GM18511 (cell line): ENCODE data around the gene GPR183.

Experiments
- ATAC-seq: cut with Tn5 transposase; IDR thresholded peaks from one replicate; pipeline ENCODE4 v1.9.1; 2021; ENCODE audit warnings: mild to moderate bottlenecking, moderate library complexity; ENCODE audit not compliant: unreplicated experiment

GPR183 gene

DNA sequence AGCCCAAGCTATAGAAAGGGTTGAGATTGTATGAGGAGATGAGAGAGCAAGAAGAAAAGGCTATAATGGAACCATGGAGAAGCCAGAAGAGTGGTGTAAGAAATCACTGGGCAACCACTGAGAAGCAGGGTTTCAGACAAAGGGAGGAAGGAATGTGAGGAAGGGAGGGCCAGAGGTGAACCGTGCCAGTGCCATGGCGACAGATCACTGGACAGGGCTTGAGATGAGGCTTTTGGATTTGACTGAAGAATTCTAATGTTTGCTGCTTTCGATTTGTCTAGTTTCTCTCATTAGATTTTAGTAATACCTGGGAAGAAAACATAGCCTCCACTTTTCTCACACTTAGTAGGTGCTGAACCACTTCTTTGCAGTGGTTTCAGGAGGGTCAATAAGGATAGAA is 6.3 kb upstream of the GPR183 start:
- ATAC-seq = no peak

DNA sequence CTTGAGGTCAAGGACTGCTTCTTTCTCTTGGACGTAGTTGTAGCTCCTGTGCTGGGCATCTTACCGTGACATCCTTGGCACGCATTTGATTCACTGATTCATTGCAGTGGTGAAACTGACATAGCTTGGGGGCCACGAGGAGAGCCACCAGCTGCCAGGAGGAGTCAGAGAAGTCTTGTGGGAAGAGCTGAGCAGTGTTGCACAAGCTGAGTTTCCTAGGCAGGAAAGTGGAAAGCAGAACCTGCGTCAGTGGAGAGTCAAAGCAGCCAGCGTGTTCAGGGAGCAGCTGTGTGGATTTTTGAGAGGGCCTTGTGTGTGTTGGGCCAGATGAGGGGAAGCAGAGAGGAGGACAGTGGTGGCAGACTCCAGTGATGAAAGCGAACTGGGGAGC is 5.3 kb upstream of the GPR183 start:
- no peak for ATAC-seq

DNA sequence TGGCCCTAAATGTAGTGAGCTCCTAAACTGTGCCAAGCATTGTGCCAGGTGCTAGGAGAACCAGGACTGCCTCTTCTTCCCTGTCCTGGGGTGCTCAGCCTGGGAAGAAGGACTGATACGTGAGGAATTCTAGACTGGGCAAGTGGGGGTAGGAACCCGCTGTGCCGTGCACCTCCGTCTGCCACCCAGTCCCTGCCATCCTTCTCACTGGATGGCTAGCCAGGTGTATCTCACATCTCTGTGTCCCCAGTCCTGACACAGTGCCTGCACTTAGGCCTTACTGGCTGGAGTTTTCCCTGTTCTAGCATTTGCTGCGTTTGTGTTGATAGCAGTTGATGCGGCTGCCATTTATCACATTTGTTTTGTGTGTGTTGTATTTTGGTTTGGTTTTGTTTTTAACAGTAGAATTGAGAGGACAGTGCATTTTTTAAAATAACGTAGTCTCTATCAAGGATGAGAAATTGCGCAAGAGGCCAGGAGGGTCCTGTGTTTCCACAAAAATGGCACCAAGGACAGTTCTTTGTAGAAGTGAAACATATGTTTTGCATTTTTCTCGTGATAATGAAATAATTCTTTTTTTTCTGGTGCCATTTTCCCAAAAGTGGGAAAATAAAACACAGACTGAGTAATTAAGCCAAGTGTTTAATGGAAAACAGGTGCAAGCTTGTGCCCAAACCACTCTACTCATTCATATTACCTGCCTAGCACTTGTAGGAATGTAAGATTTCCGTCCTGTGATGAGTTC is 4.7 kb upstream of the GPR183 start:
- no peak for ATAC-seq

DNA sequence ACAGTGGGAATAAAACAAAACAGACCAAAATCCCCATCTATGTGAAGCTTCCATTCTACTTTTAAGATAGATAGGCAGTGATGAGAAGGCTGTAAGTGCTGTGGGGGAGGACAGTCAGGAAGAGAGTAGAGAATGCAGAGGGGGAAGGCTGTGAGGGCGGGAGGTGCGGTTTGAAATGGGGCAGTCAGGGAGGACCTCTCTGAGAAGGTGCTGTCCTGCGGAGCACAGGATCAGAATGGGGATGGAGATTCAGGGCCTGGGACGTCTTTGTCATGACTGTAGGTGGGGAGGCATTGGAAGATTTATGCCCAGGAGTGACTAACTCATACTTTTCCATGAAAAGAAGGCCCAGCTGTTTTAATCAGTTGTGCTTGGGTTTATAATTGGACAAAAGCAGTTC is 3.9 kb upstream of the GPR183 start:
- ATAC-seq = no peak

DNA sequence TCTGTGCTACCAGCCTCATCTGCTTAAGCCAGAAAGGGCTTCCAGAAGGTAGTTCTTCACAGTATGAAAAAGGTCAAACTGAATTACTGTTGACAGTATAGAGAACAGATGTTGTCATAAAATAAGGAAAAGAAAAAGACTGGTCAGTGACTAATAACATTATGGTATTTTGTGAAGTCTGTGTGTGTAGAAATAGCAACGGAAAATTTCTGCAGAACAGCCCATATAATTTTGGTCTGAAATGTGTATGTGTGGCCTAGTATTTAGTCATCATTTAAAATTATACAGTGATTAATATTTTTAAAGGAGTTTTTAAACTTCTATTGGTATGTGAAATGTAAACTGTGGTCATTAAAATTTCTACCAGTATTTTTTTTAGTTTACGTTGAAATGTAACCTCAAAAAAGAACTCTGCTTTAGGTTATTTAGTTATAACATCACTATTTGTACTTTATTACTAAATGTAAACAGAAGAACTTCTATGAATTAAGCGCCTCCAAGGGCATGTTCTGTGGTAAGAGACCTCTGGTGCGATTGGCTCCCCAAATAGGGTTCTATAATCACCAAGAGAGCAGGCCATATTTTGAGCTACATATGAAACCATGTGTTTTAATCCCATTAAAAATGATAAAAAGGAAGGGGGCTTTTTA is 3.3 kb upstream of the GPR183 start:
- peak; percentile 48 for ATAC-seq

DNA sequence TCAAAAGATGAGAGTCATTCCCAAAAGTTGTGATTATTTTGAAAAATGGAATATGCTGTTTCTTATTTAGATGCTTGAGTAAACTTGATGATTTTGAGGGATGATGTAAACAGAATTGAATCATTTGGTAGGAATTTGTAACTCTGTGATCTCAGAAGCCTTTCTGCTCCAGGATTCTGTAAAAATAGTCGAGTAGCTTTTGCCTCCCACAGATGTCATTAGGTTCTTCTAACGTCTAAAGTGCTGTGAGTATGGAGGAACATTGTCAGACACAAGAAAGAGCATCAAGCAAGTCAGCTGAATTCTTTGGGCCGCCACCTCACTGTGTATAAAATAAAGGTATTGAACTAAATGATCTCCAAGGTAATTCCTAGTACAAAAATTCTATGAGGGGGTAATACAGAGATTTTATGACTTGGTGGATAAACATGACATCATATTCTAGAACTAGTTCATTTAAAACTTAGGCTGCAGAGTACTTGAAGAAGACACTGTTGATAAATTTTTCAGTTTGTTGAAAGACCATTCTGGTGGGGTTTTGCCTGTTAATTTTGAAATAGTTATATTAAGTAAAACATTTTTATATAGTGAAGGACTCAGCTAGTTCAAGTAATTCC is 1.4 kb upstream of the GPR183 start:
- ATAC-seq = no peak

DNA sequence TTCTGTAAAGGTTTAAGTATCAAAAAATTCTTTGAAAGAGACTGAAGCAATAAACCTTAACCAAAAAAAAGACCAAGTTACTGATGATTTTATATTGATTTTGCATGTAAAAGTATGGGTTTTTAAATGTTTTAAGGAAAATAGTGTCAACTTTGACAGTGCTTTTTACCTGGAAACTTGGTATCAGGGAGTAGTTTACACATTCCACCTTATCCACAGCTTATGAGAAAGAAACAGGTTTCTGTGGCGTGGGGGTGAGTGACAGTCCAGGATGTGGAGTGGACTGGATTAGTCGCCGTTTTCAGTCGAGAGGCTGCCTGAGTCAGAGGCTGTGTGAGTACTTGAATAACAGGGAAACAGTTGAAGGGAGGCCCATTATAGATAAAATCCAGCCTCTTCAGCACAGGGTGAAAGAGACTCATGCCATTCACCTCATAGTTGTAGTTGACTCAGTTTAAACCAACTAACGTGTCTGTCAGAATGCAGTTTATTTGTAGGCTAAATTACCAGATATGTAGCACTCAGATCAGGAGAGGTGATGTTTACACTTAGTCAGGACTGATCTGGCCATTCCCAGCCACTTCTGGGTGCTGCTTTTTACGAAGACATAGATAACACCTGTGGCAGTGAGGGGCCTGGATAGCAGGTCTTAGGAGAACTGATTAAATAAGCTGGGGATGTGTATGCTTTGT is 595 bp upstream of the GPR183 start:
- ATAC-seq = peak; percentile 51

DNA sequence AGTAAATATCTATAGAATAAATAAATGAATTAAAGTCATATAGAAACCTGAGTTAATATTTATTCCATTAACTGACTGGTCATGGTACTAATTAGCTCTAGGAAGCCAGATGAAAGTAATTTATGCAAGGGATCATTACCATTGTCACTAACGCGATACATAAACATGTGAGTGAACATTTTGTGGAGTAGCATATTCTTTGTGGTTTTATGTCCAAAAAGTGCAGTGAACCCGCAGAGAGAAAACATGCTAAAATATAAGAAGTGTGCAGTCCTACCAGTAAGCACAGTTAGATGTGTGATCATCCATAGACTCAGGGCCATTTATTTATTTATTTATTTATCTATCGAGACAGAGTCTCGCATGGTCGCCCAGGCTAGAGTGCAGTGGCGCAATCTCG is 1.6 kb downstream of the GPR183 start:
- ATAC-seq = no peak

DNA sequence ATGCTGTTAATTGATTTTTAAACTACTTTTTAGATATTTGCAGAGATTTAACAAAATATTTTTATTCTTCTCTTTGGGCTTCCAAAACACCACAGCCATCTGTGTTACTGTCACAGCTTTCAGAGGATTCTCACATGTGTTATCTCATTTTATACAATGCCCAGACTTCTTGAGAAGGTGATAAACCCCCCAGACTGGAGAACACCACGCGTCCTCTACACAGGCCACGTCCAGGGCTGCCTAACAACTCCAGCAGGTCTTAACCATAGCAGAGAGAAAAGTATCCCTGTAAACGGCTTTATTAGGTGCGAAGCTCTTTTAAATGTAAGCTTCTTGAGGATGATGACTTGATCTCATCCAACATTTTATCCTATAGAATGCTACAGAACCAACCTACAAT is 2.0 kb downstream of the GPR183 start:
- ATAC-seq = no peak

DNA sequence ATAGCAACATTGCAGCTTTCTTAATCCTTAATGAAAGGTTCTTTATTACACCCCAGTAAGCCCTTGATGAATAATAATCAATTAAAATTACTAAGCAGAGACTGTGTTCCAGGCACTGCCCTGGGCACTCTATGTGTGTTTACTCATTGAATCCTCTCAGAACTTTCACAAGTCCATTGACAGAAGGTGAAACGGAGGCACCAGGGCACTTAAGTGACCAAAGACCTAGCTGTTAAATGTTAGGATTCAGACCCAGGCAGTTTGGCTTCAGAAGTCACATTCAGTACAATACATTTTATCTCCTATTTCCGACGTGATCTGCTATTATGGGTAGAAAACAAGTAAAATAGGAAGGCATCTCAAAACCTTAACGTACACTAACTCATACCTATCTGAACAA is 2.7 kb downstream of the GPR183 start:
- ATAC-seq = no peak

DNA sequence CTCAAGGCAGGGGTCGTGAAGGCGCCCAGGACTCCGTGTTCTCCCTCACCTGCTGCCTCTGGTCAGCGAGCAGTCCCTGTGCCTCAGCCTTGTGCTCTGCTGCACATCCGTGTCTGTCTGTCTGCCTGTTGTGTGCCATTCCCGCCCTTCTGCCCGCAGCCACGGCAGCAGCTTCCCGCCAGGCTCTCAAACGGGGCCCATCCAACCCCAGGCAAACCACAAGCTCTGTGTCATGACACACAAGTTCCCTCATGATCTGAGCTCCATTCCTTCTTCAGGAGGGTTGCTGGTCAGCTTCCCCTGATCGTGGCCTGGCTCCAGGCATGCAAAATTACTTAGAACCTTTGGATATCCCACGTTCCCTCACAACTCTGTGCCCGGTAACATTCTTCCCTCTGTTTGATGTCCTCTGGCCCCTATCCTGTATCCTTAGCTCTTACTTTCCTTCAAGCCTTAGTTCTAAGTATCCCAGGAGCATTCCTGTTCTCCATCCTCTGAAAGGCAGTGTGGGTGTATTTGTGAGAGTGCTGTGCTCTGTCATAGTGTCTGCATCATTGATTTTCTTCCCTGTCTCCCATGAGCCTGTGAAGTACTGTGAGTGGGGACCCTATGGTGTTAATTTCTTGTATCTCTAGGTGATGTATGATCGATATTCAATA is 3.2 kb downstream of the GPR183 start:
- no peak for ATAC-seq

DNA sequence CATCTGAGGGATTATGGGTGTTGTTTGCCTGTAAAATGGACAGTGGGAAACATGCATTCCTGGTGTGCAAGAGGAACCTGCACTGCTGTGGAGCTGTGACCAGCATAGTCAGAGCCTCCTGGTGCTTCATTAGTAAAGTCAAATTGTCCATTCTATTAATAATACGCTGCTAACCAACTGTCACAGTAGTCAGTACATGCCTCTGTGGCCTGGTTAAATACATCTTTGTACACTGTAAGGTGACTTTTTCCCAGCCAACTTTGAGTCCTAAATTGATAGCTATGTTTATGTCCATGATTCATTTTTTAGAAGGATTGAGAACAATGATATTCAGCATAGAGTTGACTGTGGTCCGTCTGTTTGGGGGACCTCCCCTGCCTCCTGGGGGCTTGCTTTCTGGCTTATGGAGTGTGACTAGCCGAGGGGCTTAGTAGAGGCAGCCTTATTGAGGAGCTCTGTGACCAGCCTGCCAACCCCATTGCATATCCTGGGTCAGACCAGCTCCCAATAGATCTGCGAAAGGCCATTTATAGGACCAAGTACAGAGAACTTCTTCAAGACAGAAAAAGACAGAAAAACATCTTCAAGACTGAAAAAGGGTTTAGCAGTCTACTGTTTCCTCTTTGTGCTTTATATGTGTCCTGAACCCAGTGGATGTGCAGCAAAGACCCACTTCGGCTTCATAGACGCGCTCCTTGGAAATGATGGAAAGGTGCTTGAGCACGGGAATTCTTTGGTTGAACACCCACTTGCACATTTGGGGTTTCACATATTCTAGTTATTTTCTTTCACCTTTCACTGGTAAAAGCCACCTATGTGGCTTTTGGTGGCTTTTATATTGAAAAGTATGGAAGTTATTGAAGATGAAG is 4.3 kb downstream of the GPR183 start:
- no peak for ATAC-seq

DNA sequence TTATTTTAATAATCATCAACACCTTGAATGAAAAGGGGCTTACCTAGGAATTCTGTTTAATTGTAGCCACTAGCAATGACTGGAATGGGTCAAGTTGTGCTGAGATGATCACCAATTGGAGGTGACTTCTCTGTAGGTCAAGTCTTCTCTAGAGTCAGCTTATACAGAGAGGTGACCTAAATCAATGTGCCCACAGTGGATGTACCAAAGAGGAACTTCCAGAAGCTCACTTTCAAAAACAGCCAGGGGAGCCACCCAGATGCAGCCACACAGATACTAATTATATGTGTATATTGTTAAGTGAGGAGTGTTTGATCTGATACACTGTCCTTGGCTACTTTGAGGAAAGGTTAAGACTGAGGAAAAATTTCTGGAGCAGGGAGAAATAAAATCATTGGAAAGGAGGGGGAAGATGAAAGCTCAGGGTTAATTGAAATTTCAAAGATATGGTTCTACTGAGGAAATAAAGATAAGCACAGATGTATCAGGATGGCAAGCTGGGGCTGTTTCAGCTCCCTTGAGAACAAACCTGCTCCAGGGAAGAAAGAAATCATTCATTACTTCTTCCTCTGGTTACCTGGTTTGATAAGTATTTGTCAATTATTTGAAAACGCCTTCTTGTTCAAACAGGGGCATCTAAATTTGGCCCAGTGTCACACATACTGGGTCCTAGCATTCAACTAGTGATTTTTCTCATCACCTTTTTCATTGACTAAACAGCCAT is 5.1 kb downstream of the GPR183 start:
- ATAC-seq = peak; percentile 46

DNA sequence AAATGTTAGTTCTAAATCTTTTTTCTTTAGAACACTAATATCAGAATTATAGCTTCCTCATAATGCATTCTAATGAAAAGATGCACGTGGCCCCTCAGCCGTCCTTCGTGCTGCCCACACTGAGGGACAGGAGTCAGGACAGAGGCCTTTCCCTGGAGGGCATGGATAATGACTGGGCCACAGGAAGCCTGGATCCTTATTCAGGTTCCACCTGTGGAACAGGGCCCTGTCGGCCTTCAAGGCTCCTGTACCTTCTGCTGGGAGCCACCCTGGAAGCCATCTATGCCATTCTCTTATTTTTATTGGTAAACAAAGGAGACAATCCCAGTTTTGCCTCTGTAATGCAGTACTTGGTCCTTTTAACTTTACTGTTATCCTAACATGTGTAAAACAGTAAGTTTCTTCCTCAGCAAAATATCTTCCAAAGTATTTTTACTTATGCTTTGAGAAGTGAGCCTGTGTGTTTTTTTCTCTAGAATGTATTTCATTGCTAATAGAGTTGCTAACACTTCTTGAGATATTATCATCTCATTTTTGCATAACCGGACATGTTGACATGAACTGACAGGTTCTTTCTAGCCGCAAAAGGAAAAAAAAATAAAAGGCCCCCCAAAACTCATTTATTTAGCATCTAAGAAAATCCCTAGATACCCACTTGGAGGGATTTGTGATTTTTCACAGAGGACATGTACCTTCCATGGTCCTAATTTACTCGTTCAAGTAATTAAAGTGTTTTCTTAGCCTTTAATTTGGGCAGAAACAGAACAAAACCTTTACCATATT is 6.0 kb downstream of the GPR183 start:
- ATAC-seq = no peak

DNA sequence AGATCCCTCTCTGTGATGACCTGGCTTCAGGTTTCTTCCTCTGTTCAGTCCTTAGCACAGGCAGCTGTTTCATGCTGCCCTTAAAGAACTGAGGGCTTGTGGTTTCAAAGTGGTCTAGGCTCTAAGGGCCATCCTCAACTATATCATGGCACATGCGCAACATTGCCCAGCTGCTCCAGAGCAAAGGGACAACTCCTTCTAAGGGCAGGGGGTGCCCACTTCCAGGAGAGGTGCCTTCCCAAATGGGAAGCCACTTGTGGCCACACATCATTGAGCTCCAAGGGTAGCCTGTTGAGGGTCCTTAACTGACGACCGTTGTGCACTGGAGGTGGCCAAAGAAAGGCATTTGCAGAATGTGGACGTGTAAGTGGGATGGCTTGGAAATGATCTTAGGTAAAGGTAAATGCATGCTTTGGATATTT is 7.3 kb downstream of the GPR183 start:
- no peak for ATAC-seq

DNA sequence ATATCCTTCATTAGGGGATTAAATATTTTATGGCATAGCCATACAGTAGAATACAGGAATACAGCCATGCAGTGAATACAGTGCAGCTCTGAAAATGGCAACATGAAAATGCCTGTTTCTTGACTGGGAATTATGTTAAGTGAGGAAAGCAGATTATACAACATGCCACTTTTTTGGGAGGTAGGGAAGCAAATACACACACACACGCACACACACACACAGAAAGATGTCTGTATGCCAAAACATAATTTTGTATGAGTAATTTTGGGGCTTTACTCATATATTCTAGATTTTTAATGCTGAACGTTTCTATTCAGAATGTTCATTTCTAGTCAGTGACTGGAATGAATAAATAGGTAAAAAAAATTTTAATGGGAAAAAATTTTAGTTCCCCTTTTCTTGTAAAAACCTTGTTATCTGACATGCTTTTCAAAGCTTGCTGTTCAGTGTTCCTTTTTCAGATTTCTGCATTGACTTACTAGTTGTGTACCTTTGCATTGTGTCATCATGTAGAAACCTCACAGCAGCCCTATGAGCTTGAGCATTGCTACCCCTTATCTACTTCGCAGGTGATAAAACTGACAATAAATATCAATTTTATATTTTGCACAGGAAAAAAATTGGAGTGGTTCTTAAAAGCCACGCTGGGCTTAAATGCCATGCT is 7.8 kb downstream of the GPR183 start:
- no peak for ATAC-seq

DNA sequence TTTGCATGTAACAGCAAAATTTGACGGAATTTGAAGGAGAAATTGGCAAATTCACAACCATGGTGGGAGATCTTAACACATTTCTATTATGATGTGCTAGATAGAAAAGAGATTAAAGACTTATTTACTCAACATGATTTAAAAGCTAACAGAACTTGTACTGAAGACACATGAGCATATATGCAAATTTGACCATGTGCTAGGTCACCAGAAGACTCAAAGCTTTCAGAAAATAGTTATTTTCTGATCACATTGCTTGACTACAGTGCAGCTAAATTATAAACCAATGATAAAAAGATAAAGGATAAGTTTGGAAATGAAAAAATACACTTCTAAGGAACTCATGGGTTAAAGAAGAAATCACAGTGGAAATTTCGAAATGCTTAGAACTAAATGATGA is 9.1 kb downstream of the GPR183 start:
- ATAC-seq = no peak

DNA sequence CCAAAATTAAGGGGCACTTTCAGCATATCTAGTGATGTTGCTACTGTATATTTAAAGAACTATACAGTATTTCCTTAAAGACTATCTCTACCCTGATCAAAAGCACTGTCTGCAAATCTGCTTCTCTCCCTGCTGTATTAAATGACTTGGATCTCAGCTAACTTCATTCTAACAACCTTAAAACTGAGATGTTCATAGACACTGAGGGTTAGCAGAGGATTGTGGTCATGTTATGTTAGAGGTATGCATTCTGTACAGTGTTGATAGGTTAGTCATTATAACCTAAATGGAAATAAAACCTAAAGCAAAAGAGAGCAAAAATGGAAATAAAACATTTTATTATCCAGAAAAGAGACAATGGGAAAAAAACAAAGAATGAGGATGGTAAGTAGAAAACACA is 9.9 kb downstream of the GPR183 start:
- ATAC-seq = no peak
